ENCODE measurements around the gene NOL3.

GRCh38 chr16:67183284-67183626 lies 12.9 kb downstream of the NOL3 start:
- TF ChIP-seq CTCF (IDR thresholded peaks at IDR 0.05) (no peak), POLR2AphosphoS5 (IDR thresholded peaks at IDR 0.05; ENCODE audit: insufficient read depth in 1 of 2, low read depth in 1 of 2) (no peak), POLR2A (IDR thresholded peaks at IDR 0.05) (no peak)
